HepG2 (cell line): ENCODE data around the gene TTC17. TPM values are rescaled to one million over a fixed set of nuclear protein-coding genes. Genes with fewer than 3 reads are reported as not detected.

Experiments
- ATAC-seq: fragments of 200-7000 bp; cut with Tn5 transposase; 3 replicates; pipeline ENCODE4 v1.9.1; 2020; ENCODE audit warnings: mild to moderate bottlenecking, moderate library complexity
- BruUV-seq: library from RNA; stranded (reverse); fragments of 400-500 nt; replicated peaks from 2 replicates; lab custom pipeline; 2021; lab: Mats Ljungman, UMichigan
- CTCF ChIA-PET: fragments of 300-600 bp; formaldehyde crosslinking; extraction: SDS; loops from one replicate; lab custom pipeline; 2021; ENCODE audit warnings: low total read pairs, inconsistent platforms, low intra/inter-chr PET ratio; lab: Yijun Ruan, JAX
- POLR2A ChIA-PET: fragments of 350-600 bp; sonication (Branson Sonifier 250); formaldehyde crosslinking; loops from one replicate; lab custom pipeline; 2020; ENCODE audit warnings: antibody characterized with exemption, inconsistent platforms; lab: Yijun Ruan, JAX
- DNase-seq: peaks from one replicate; pipeline ENCODE4 v3.0.0-alpha.2; 2015; ENCODE audit warnings: low spot score
- FAIRE-seq: peaks from 3 replicates; lab custom pipeline; 2011; peaks lifted over from hg19 to GRCh38; lab: Jason Lieb, UNC
- H2AFZ ChIP-seq: one replicate; pipeline ENCODE4 v1.6.1; 2011; ENCODE audit warnings: low read length, inconsistent platforms
- H3K27ac ChIP-seq: fragments of 300-600 bp; 3 replicates; pipeline ENCODE4 v1.8.0; 2011; ENCODE audit warnings: mixed run types, mild to moderate bottlenecking, mixed read lengths, low read length, inconsistent platforms; ENCODE audit not compliant: insufficient read depth; ENCODE audit errors: extremely low read length
- H3K27me3 ChIP-seq, 2 experiments: fragments of 200-600 bp in 1 of 2; 2 replicates in 1 of 2; 3 replicates in 1 of 2; pipeline versions ENCODE4 v1.6.0 to v1.8.0; 2011; ENCODE audit warnings: low read length in 2 of 2, mild to moderate bottlenecking in 2 of 2, moderate library complexity in 2 of 2, inconsistent platforms in 1 of 2; ENCODE audit not compliant: insufficient read depth in 2 of 2, control insufficient read depth in 1 of 2
- H3K36me3 ChIP-seq, 2 experiments: fragments of 200-600 bp in 1 of 2; replicated peaks in 1 of 2; 2 replicates in 1 of 2; 3 replicates in 1 of 2; pipeline versions ENCODE4 v1.5.1 to v1.8.0; 2011; ENCODE audit warnings: low read length in 2 of 2, inconsistent platforms in 1 of 2; ENCODE audit not compliant: insufficient read depth in 2 of 2, control insufficient read depth in 1 of 2
- H3K4me1 ChIP-seq: 2 replicates; pipeline ENCODE4 v1.5.1; 2012; ENCODE audit warnings: low read length, inconsistent platforms; ENCODE audit not compliant: insufficient read depth
- H3K4me2 ChIP-seq: 2 replicates; pipeline ENCODE4 v1.6.0; 2011; ENCODE audit warnings: low read depth, low read length, inconsistent platforms
- H3K4me3 ChIP-seq, 3 experiments: fragments of 200-600 bp in 1 of 3; sonication (generic), shearing (Covaris generic) in 1 of 3; replicated peaks in 1 of 3; 2 replicates each; pipeline ENCODE4 v1.5.1; 2011 to 2016; ENCODE audit warnings: low read length in 3 of 3, inconsistent platforms in 2 of 3, low read depth in 2 of 3, mild to moderate bottlenecking in 2 of 3, control low read depth in 1 of 3, mixed read lengths in 1 of 3; ENCODE audit not compliant: insufficient read depth in 1 of 3
- H3K79me2 ChIP-seq: one replicate; pipeline ENCODE4 v1.6.1; 2011; ENCODE audit warnings: low read length, inconsistent platforms; ENCODE audit not compliant: insufficient read depth
- H3K9ac ChIP-seq: 2 replicates; pipeline ENCODE4 v1.6.0; 2011; ENCODE audit warnings: mild to moderate bottlenecking, low read depth, low read length, inconsistent platforms; ENCODE audit not compliant: insufficient read depth
- H3K9me3 ChIP-seq: 2 replicates; pipeline ENCODE4 v1.5.1; 2012; ENCODE audit warnings: mild to moderate bottlenecking, low read length
- H4K20me1 ChIP-seq: 2 replicates; pipeline ENCODE4 v1.6.0; 2011; ENCODE audit warnings: inconsistent platforms, mild to moderate bottlenecking, low read length, moderate library complexity; ENCODE audit not compliant: insufficient read depth
- MTF2 ChIP-seq: sonication (generic); formaldehyde crosslinking; IDR thresholded peaks from 2 replicates; pipeline ENCODE4 v1.5.0; 2020; ENCODE audit warnings: missing genetic modification reagents, borderline replicate concordance
- NONO ChIP-seq, 2 experiments: fragments of 450-650 bp in 1 of 2; sonication (generic) in 1 of 2; formaldehyde crosslinking in 1 of 2; IDR thresholded peaks in 1 of 2; conservative IDR thresholded peaks in 1 of 2; 2 replicates each; pipeline versions ENCODE4 v1.6.1 to v1.8.0; 2017 to 2022; ENCODE audit warnings: mild to moderate bottlenecking in 1 of 2, missing genetic modification reagents in 1 of 2, moderate library complexity in 1 of 2
- ZBTB1 ChIP-seq: sonication (generic); formaldehyde crosslinking; IDR thresholded peaks from 2 replicates; pipeline ENCODE4 v1.4.0; 2020; ENCODE audit warnings: missing genetic modification reagents, borderline replicate concordance
- ZBTB21 ChIP-seq: sonication (generic); formaldehyde crosslinking; IDR thresholded peaks from 2 replicates; pipeline ENCODE4 v1.4.0; 2020; ENCODE audit warnings: missing genetic modification reagents
- ZNF773 ChIP-seq: sonication (generic); formaldehyde crosslinking; IDR thresholded peaks from 2 replicates; pipeline ENCODE4 v1.4.0; 2020; ENCODE audit warnings: missing genetic modification reagents, borderline replicate concordance
- ZSCAN12 ChIP-seq: sonication (generic); formaldehyde crosslinking; IDR thresholded peaks from 2 replicates; pipeline ENCODE4 v1.9.0; 2021; ENCODE audit warnings: mild to moderate bottlenecking, missing genetic modification reagents
- WGBS: methylation state at CpG from one replicate; pipeline ENCODE4 v1.1.6; 2017; ENCODE audit warnings: low lambda C conversion rate; 5-methylcytosine and 5-hydroxymethylcytosine counted together
- in situ Hi-C: cut with HindIII; loops from 2 replicates; pipeline ENCODE4 v1.10.0; 2017; ENCODE audit warnings: low pct_unique_long_range_greater_than_20kb; ENCODE audit not compliant: extremely low pct_ligation_motif_present
- intact Hi-C: fragments of 100-400 bp; cut with micrococcal nuclease; formaldehyde crosslinking; loops from one replicate; pipeline ENCODE4 v1.10.0; 2022; ENCODE audit not compliant: unreplicated experiment
- polyA plus RNA-seq, 8 experiments: library from polyadenylated mRNA; depleted of rRNA in 3 of 8; stranded (reverse) in 7 of 8; unstranded in 1 of 8; fragments of >200 nt; fragmentation: Illumina TruSeq in 4 of 8; extraction: Trizol in 4 of 8; gene quantifications; 2 replicates each; pipeline versions ENCODE4 v1.2.1 to v1.2.3, GENCODE V29; 2011 to 2016; ENCODE audit warnings: low read depth in 4 of 8, missing spikeins in 1 of 8, mixed read lengths in 1 of 8; ENCODE audit not compliant: insufficient read depth in 1 of 8
- total RNA-seq, 5 experiments: library from RNA; depleted of rRNA; stranded (reverse); fragments of >200 nt; fragmentation: Illumina TruSeq; extraction: Trizol; gene quantifications; 2 replicates each; pipeline ENCODE4 v1.2.3, GENCODE V29; 2016; ENCODE audit warnings: low read depth in 1 of 5
- TF ChIP-seq, protein P1 (sequence below): sonication (generic); formaldehyde crosslinking; IDR thresholded peaks from 2 replicates; pipeline ENCODE4 v1.4.0; 2020; ENCODE audit warnings: missing genetic modification reagents

Gene TTC17
- total and polyA plus RNA-seq, 2 of the 13 experiments (the other 11 are each of a cell fraction or from before 2014, with no cell fraction given) = 55.9 to 99.7 TPM

DNA sequence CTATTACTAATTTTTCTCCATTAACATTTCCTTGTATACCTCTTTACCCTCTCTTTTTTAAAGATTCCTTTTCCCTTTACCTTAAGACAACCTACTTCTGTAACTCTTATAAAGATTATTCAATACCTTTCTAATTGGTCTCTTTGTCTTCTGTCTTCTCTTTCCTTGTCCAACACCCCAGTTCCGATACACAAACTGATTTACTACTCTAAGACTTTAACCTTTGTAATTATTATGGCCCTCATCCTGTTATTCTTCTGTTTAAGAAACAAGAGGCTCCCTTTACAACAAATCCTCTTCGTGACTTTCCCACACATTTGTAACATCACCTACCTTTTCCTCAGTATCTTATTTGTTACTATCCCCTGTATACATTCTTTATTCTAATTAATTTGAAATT is 81.8 kb downstream of the TTC17 start:
- in situ Hi-C loops = no loop called here
- ChIA-PET POLR2A (no interaction called here), CTCF (no interaction called here)
- intact Hi-C loops = no loop called here
- no peak overlapping the region for H3K9ac ChIP-seq
- H3K27ac ChIP-seq = no peak overlapping the region
- ATAC-seq = no peak
- WGBS = 97% methylated on average over 2 of the region's 2 CpGs
- H4K20me1 ChIP-seq = no peaks in the 10 kb centered on the region
- H3K27me3 ChIP-seq = no peaks in the 10 kb centered on the region
- no peak for FAIRE-seq
- peaks cover 4 to 43% of the 10 kb centered on the region in 2 experiments for H3K36me3 ChIP-seq
- no peak overlapping the region for H3K4me3 ChIP-seq
- no peak overlapping the region for H3K4me2 ChIP-seq
- BruUV-seq = no TSS peak
- no peaks in the 10 kb centered on the region for H3K9me3 ChIP-seq
- DNase-seq = no peak
- TF ChIP-seq ZNF773 (CRISPR knock-in tag) (no peak), MTF2 (CRISPR knock-in tag) (no peak), NONO (IDR thresholded peaks at IDR 0.05) (no peak), NONO (CRISPR knock-in tag; conservative IDR thresholded peaks at IDR 0.05) (no peak), ZSCAN12 (CRISPR knock-in tag) (no peak), ZBTB21 (CRISPR knock-in tag) (no peak), ZBTB1 (no peak)
- TF ChIP-seq, protein P1, sequence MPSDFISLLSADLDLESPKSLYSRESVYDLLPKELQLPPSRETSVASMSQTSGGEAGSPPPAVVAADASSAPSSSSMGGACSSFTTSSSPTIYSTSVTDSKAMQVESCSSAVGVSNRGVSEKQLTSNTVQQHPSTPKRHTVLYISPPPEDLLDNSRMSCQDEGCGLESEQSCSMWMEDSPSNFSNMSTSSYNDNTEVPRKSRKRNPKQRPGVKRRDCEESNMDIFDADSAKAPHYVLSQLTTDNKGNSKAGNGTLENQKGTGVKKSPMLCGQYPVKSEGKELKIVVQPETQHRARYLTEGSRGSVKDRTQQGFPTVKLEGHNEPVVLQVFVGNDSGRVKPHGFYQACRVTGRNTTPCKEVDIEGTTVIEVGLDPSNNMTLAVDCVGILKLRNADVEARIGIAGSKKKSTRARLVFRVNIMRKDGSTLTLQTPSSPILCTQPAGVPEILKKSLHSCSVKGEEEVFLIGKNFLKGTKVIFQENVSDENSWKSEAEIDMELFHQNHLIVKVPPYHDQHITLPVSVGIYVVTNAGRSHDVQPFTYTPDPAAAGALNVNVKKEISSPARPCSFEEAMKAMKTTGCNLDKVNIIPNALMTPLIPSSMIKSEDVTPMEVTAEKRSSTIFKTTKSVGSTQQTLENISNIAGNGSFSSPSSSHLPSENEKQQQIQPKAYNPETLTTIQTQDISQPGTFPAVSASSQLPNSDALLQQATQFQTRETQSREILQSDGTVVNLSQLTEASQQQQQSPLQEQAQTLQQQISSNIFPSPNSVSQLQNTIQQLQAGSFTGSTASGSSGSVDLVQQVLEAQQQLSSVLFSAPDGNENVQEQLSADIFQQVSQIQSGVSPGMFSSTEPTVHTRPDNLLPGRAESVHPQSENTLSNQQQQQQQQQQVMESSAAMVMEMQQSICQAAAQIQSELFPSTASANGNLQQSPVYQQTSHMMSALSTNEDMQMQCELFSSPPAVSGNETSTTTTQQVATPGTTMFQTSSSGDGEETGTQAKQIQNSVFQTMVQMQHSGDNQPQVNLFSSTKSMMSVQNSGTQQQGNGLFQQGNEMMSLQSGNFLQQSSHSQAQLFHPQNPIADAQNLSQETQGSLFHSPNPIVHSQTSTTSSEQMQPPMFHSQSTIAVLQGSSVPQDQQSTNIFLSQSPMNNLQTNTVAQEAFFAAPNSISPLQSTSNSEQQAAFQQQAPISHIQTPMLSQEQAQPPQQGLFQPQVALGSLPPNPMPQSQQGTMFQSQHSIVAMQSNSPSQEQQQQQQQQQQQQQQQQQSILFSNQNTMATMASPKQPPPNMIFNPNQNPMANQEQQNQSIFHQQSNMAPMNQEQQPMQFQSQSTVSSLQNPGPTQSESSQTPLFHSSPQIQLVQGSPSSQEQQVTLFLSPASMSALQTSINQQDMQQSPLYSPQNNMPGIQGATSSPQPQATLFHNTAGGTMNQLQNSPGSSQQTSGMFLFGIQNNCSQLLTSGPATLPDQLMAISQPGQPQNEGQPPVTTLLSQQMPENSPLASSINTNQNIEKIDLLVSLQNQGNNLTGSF (CRISPR knock-in tag) = no peak
- H3K4me1 ChIP-seq = no peaks in the 10 kb centered on the region
- H3K79me2 ChIP-seq = no peaks in the 10 kb centered on the region
- no peak overlapping the region for H2AFZ ChIP-seq
